HG03108 (cell line): ENCODE data around the gene NGEF.
"Not testable (repeated sequence)": the region's sequence is repeated elsewhere in the genome, so short reads cannot be mapped to it uniquely, and the experiment has no call there.

Experiments
- ATAC-seq: cut with Tn5 transposase; IDR thresholded peaks from one replicate; pipeline ENCODE4 v1.9.1; 2021; ENCODE audit warnings: moderate library complexity; ENCODE audit not compliant: unreplicated experiment

NGEF gene

DNA sequence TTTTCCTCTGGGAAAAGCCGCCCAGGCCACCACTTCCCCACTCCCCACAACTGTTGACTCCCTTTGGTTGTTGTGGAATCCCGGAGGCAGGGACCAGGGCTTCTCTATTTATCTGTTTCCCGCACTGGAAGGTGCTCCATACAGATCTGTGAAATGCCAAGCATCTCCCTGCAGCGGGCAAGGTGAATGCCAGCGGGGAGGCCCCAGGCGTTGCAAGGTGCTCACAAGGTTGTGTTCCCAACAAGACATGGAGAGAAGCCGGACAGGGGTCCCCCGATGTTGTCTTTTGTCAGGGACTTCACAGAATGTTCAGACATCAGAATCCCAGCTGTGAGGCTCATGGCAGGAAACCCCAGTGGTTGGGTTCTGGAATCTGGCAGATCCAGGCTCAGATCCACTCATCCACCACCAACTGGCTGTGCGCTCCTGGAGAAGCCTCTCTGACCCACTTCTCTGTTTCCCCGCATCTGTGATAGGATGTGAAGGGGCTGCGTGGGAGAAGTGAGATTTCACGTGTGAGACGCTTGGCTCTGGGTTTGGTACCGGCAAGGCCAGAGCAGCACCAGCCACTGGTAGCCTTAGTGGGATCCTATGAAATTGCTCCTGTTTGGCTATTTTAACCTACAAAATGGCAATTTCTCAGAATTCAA lies 10.8 kb upstream of the NGEF start:
- no peak for ATAC-seq

DNA sequence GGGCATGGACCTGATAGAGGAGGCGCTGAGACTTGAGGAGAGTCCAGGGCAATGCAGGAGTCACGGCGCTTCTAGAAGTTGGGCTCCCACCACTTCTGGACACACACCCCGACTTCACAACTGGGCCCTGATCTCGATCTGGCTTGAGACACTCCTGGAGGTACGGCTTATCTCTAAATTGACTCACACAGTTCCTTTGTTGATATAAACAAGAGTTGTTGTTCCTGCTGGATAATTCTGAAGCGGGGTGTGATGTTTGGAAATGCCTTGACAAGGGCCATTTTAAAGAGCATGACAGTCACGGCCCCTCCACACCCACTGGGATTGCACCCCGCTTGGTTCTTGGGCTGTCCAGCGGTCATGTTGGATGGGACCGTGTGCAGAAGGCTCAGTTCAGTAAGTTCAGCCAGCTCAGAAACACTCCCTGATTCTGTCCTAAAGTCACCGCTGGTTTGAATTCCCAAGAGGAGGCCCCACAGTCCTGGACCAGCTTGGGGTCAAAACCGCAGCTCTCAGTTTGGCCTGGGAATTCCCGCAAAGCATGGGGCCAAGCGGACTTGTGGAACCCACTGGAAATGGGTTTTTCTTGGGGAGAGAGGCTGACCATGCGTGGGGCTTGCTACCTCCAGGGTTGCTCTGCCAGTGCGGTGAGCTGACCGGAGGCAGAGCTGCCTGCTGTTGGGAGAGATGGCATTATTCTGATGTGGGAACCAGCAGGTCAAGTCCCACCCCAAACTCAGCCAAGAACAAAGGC lies 10.1 kb upstream of the NGEF start:
- no peak for ATAC-seq

DNA sequence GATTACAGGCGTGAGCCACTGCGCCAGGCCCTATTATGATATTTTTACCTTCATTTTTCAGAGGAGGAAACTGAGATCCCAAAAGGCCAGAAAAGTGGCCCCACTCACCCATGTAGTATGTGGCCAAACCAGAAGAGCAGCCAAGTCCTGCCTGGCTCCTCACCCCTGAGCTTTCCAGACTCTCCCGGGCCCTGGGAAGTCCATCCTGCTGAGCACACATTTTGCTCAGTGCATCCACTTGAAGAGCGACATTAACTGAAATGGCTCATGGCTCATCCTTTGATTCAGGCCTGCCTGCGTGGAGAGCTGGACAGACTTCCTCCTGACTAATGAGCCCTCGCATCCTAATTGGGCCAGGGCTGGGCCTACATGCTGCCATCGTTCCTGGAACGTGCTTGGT lies 9.5 kb upstream of the NGEF start:
- ATAC-seq: no peak

DNA sequence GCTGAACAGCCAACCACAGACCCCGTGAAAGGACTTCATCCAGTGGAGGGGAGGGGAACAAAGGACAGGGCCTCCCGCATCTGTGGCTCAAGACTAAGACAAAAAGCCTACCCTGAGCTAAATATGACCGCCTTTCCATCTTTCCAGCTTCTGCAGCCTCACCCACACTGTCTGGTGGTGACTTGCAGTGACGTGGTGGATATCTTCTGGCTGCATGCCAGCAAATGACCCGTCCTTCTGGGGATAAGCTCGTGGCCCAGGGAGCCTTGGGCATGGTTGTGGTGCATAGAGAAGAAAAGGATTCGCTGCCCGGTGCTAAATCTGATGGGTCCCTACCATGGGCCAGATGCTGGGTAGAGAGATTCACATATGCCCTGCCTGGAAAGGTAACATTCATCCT lies 8.7 kb upstream of the NGEF start:
- ATAC-seq: no peak

DNA sequence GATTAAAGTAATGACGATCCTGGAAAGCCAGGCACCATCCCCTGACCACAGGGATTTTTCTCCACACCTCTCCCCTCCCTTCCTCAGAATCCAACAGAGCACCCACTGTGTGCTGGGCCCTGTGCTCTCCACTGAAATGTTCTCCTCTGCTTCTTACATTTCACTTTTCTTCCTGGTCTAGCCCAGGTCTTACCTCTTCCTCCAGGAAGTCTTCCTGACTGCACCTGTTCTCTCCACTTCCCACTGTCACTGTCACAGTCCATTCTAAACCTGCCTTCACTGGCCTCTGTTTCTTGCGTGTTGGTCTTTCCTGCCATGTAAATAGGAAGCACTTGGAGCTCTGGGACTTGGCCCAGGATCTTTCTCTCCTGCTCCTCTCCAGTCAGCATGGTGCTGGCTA lies 7.4 kb upstream of the NGEF start:
- no peak for ATAC-seq

DNA sequence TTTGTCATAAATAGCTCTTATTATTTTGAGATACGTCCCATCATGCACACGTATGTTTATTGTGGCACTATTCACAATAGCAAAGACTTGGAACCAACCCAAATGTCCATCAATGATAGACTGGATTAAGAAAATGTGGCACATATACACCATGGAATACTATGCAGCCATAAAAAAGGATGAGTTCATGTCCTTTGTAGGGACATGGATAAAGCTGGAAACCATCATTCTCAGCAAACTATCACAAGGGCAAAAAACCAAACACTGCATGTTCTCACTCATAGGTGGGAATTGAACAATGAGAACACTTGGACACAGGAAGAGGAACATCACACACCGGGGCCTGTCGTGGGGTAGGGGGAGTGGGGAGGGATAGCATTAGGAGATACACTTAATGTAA lies 6.6 kb upstream of the NGEF start:
- ATAC-seq: not testable (repeated sequence)

DNA sequence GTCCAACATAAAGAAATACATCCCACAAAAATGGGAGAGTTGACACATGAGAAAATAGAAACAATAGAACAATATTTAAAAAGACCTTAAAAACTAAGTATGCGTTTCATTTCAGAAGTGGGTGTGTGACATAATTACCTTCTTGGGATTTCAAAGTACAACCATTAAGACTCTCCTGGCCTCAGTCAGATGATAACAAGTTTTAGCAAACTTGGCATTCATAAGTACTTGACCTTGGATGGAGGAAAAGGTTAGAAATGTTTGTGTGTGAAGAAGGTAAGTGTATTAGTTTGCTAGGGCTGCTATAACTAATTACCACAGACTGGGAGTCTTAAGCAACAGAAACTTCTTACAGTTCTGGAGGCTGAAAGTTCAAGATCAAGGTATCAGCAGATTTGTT lies 4.9 kb upstream of the NGEF start:
- ATAC-seq: no peak

DNA sequence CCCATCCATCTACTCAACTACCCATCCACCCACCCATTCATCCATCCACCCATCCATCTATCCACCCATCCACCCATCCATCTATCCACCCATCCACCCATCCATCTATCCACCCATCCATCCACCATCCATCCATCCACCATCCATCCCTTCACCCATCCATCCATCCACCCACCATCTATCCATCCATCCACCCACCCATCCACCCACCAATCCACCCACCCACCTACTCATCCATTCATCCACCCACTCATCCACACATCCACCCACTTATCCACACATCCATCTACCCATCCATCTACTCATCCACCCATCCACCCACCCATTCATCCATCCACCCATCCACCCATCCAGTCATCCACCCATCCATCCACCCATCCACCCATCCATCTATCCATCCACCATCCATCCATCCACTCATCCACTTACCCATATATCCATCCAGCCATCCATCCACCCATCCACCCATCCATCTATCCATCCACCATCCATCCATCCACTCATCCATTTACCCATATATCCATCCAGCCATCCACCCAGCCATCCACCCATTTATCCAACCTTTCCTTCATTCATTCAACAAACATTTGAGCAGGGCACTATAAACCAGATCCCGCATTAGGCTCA lies 2.1 kb upstream of the NGEF start:
- no peak for ATAC-seq

DNA sequence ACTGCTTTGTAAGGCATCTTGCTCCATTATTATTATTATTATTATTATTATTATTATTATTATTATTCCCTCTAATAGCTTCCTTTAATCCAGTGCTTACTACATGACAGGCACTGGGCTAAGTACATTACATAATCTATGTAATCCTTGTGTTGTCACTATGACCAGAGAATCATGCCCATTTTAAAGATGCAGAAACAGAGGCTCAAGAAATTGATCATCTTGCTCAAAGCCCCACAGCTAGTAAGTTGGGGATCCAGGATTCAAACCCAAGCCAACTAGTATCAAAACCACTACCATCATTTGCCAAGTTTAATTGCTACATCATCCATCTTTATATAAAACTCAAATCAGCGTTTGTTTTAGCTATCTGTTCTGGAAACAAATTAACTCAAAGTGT lies 594 bp upstream of the NGEF start:
- no peak for ATAC-seq

DNA sequence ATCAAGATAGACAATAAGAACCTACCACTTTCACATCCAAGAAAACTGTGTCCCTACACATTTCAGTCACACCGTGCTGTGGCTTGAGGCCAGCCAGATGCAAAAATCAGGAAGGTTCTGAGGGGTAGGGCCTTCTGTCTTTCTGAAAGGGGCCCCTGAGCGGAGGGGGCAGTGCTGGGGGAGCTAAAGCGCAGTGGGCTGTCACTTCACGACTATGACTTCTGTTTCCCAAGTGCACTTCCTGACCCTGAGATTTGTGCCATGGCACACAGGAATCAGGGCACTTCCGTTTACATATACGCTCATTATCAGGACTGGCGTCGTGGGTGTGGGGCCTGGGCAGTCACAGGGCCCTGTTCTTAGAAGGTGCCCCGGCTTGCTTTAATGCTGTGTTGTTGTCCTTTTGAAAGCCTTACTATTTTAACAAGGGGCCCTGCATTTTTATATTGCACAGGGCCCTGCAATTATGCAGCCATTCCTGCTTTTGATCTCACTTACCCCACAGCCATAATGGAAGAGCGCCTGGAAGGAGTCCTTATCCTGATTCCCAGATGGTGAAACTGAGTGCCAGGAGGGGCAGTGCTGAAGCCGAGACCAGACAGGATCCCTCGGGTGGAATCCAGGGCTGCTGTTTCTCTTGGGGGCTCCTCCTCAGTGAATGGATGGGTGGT lies 620 bp downstream of the NGEF start:
- no peak for ATAC-seq

DNA sequence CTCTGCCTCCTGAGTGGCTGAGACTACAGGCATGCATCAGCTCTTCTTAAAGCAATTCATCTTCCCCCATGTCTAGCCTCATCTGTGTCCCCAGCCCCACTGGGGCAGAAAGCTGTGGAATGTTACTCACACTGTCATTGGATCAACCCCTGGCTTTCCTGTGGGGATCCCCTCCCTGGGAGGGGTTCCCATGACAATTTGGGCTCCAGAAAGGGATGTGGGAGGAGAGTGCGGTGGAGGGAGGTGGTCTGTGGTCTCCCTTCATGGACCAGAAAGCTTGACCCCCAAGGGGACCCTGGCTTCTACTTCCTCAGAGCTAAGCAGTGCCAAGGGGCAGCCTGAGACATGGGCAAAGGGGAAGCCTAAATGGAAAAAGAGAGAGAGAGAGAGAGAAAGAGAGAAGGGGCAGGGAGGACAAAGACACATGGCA lies 1.3 kb downstream of the NGEF start:
- no peak for ATAC-seq

DNA sequence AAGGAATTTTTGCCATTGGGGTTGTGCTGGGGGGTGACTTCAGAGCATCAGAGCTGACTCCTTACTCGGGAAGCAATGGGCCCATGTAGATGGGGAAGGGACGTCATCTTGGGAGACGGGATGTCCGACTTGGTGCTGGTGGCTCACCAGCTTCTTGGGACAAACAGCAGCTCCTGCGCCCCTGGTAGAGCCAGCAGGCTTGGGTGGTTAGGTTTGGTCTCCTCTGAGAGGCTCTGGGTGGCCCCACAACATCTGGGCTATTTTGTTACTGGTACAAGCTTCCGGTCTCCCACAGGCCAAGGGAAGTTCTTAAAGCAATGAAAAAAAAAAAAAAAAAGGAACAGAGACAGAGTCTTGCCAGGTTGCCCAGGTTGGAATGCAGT lies 1.8 kb downstream of the NGEF start:
- no peak for ATAC-seq

DNA sequence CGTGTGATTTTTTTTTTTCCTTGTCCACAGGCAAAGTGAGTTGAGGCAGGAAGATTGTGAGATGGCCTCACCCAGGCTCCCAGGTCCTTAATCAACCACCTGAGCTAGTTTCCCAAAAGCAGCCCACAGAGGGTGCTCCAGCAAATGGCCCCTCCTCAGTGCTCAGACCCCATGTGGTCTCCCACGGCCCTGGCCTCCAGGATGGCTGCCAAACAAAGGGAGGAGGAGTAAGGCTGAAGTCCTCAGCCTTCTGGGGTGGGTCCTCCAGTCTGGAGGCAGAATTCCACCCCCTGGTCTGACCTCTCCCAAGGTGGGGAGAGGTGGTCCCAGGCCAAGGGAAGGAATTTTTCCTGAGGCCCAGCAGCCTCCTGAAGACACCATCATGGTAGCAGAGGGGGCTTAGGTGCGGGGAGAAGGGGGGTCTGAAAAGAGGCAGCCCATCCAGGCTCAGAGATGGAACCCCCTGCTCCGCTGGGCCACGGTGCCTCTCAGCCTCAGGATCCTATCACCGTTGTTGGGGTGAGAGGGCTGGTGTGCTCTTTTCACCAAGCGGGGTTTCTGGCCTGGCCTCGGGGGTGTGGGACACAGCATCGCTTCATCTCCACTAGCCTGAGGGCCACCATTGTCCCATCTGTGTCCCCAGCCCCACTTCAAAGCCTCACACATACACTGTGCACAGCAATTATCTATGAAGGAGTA lies 2.3 kb downstream of the NGEF start:
- no peak for ATAC-seq

DNA sequence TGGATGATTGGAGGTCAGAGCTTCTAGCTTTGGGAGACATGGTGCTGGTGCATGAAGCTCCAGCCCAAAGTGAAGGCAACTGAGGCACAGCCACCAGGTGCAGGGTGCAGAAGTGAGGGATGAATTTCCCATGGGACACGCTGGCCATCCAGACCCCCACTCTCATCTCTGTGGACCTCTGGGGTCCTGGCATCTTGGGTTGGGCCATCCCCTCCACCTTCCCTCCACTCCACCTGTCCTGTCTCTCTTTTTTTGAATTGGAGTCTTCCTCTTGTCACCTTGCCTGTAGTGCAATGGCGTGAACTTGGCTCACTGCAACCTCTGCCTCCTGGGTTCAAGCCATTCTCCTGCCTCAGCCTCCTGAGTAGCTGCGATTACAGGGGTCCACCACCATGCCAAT lies 3.4 kb downstream of the NGEF start:
- no peak for ATAC-seq

DNA sequence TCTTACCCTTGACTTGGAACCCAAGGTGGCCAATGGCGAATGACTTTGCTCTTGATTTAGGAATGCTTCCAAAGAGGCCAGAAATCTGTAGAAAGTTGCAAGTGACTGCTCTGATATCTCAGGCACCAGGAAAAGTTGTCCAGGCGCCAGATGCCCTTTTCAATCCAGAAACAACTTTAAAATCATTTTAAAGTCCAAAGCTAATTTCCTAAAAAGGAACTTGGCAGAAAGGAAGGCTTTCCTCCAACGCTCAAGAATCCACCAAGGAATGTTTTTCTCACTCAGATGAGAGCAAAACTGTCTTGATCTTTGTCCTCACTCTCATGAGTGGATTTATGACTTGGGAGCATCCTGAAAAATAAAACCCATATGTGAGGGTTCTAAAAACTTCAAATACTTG lies 5.3 kb downstream of the NGEF start:
- ATAC-seq: no peak

DNA sequence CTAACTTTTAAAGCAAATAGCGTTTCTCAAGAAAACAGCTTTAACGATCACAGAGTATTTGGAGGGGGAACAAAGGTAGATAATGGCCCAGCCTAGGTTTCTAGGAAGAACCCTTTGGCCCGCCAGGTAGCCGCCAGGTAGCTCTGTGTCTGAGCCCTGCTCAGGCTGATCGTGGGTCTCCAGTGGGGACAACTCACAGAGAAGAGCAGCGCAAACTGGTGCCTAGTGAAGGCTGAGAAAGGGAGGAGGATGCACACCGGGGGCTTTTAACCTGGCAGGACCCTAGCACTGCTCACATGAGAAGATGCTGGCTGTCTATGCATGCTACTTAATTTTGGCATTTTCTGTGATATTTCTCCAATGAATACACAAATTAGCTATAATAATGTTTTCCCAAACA lies 5.8 kb downstream of the NGEF start:
- ATAC-seq: no peak

DNA sequence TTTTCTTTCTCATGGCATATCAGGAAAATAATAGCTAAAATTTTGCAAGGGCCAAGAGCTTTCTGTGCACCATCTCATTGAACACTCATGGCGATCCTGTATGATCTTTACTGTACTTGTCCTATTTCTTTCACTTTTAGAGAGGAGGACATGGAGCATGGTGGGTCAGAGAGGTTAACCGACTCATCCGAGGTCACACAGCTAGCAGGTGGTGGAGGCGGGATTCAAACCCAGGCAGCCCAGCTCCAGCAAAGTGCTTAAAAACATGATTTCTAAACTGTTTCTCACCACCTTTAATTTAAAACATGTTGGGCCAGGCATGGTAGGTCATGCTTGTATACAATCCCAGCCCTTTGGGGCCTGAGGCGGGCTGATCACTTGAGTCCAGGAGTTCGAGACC lies 6.4 kb downstream of the NGEF start:
- no peak for ATAC-seq

DNA sequence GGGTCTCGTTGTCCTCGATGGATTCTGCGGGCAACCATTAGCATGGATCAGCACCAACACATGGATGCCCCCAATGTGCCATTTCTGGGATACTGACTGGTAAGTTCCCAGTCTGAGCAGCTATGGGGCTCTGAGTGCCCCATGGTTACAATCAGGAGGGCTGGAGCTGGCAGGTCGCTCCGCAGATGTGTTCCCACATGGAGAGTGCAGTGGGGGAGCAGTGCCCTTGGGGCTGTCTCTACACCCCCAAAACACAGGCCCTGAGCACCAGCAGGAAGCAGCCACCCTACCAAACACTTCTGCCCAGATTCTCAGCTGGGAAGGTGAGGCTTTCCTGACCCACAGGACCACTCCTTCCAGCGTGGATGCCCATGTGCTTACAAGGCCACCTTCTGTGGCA lies 8.0 kb downstream of the NGEF start:
- no peak for ATAC-seq

DNA sequence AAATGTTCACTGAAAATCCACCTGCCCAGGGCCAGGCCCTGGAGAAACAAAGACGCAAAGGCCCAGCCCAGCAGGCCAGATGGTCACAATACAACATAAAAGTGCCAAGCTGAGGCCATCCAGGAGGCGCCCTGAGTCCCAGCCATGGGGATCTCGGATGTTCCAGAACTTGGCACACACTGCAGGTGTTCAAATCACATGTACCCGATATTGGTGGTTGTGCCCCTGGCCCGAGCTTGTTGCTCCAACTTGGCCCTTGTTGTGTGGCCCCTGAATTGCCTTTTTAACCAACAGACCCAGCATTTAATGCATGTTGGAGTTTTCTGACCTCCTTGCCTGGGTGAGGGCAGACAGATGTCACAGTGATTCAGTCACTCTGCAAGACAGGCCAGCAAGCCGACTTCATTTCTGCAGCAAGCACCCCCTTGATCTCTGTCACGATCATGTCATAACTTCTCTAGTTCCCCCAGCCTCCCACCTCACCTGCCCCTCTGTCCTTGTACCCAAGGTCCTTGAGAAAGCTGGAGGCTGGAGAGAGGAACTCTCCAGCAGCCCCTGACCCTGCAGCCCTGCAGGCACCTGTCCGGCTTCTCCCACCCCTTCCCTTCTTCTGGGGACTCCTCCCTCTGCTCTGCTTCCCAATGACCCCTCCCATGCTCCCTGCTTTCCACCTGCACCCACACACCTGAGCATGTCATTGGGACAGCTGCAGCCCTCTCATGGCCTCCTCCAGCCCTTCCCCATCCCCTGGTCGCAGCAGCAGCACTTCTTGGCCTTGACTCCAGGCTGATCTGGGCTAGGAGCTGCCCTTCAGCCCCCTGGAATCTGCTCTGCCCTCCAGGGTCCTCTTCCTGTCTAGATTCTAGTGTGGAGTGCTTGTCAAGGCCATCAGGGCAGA lies 9.1 kb downstream of the NGEF start:
- ATAC-seq: no peak
